DOHH2 (cell line): Measurements from ENCODE around the gene SEMA4C.

Source experiments
- H3F3A ChIP-seq: fragments of 200-600 bp; sonication (generic), shearing (Covaris generic); 2 replicates; pipeline ENCODE4 v1.6.0; 2016; ENCODE audit warnings: antibody characterized with exemption, mild to moderate bottlenecking; ENCODE audit not compliant: control insufficient read depth, insufficient read depth
- H3K27ac ChIP-seq: fragments of 200-600 bp; sonication (generic); 2 replicates; pipeline ENCODE4 v1.5.1; 2014; ENCODE audit warnings: low read depth, mild to moderate bottlenecking, low read length, moderate library complexity
- H3K27me3 ChIP-seq: fragments of 200-600 bp; sonication (generic); 2 replicates; pipeline ENCODE4 v1.6.1; 2014; ENCODE audit warnings: mild to moderate bottlenecking, low read length, mixed read lengths; ENCODE audit not compliant: control insufficient read depth
- H3K36me3 ChIP-seq: fragments of 200-600 bp; sonication (generic); 2 replicates; pipeline ENCODE4 v1.6.1; 2014; ENCODE audit warnings: mild to moderate bottlenecking, low read length, moderate library complexity, mixed read lengths; ENCODE audit not compliant: control insufficient read depth
- H3K4me1 ChIP-seq: fragments of 200-600 bp; sonication (generic); 2 replicates; pipeline ENCODE4 v1.6.1; 2014; ENCODE audit warnings: mild to moderate bottlenecking, low read length, mixed read lengths; ENCODE audit not compliant: control insufficient read depth
- H3K4me2 ChIP-seq: fragments of 200-600 bp; sonication (generic); 2 replicates; pipeline ENCODE4 v1.6.0; 2014; ENCODE audit warnings: mild to moderate bottlenecking, low read length, moderate library complexity
- H3K4me3 ChIP-seq: fragments of 200-600 bp; sonication (generic); 2 replicates; pipeline ENCODE4 v1.5.1; 2014; ENCODE audit warnings: mild to moderate bottlenecking, low read length, mixed read lengths
- H3K79me2 ChIP-seq: fragments of 200-600 bp; sonication (generic); 2 replicates; pipeline ENCODE4 v1.6.1; 2014; ENCODE audit warnings: mild to moderate bottlenecking, low read length, mixed read lengths; ENCODE audit not compliant: control insufficient read depth
- H3K9me2 ChIP-seq: fragments of 200-600 bp; sonication (generic); replicated peaks from 2 replicates; pipeline ENCODE4 v1.6.1; 2014; ENCODE audit warnings: mild to moderate bottlenecking, low read length, mixed read lengths; ENCODE audit not compliant: control insufficient read depth
- H3K9me3 ChIP-seq: fragments of 200-600 bp; sonication (generic); 2 replicates; pipeline ENCODE4 v1.6.1; 2014; ENCODE audit warnings: antibody characterized with exemption, low read length, mixed read lengths; ENCODE audit not compliant: control insufficient read depth, insufficient read depth
- H4K20me1 ChIP-seq: fragments of 200-600 bp; sonication (generic); 2 replicates; pipeline ENCODE4 v1.6.0; 2014; ENCODE audit warnings: low read depth, mild to moderate bottlenecking, antibody characterized with exemption, low read length, moderate library complexity; ENCODE audit not compliant: control insufficient read depth, insufficient read depth
- CTCF ChIP-seq: fragments of 200-600 bp; sonication (generic); IDR thresholded peaks from one replicate; pipeline ENCODE4 v1.5.1; 2014; ENCODE audit warnings: antibody characterized with exemption, mild to moderate bottlenecking, low read depth, low read length; ENCODE audit not compliant: poor library complexity, severe bottlenecking
- EZH2phosphoT487 ChIP-seq: fragments of 200-600 bp; sonication (generic); IDR thresholded peaks from 2 replicates; pipeline ENCODE4 v1.6.1; 2017; ENCODE audit warnings: borderline replicate concordance, mild to moderate bottlenecking, antibody characterized with exemption, low read length, moderate library complexity, mixed read lengths

Gene SEMA4C

GRCh38 chr2:96817882-96818281 is 52.0 kb downstream of the SEMA4C start:
- H4K20me1 ChIP-seq, result peaks cover 26% of the 10 kb centered on the region
- peaks cover 63% of the 10 kb centered on the region for H3K79me2 ChIP-seq

GRCh38 chr2:96816836-96817702 is 52.8 kb downstream of the SEMA4C start:
- Histone ChIP-seq H3K4me1 (peaks cover 55% of the 10 kb centered on the region), H4K20me1 (peaks cover 26% of the 10 kb centered on the region), H3K27ac (no peak overlapping the region), H3K36me3 (peaks cover 43% of the 10 kb centered on the region), H3K4me2 (peak overlapping the region; percentile 92), H3K79me2 (peaks cover 55% of the 10 kb centered on the region), H3K4me3 (peak overlapping the region; percentile 82), H3F3A (no peaks in the 10 kb centered on the region), H3K9me2 (no peaks in the 10 kb centered on the region), H3K27me3 (no peaks in the 10 kb centered on the region), H3K9me3 (no peaks in the 10 kb centered on the region)
- TF ChIP-seq CTCF (no peak), EZH2phosphoT487 (no peak)

More at GRCh38 chr2:96817882-96818281, 52.0 kb downstream of the SEMA4C start:
- Histone ChIP-seq H3K4me3 (peak overlapping the region; percentile 82), H3K4me2 (peak overlapping the region; percentile 92), H3K27ac (no peak overlapping the region), H3K27me3 (no peaks in the 10 kb centered on the region), H3K9me2 (no peaks in the 10 kb centered on the region), H3K9me3 (no peaks in the 10 kb centered on the region), H3K36me3 (peaks cover 48% of the 10 kb centered on the region), H3K4me1 (peaks cover 47% of the 10 kb centered on the region), H3F3A (no peaks in the 10 kb centered on the region)
- TF ChIP-seq EZH2phosphoT487, result no peak
- no peak for TF ChIP-seq CTCF

- H4K20me1 ChIP-seq, result peaks cover 26% of the 10 kb centered on the region
- no peaks in the 10 kb centered on the region for H3K9me2 ChIP-seq
- peak within 1 kb of the TSS; percentile 60 for H3K27ac ChIP-seq
Measured at GRCh38 chr2:96816127-96816835, 53.6 kb downstream of the SEMA4C start, which contains the start of gene CNNM3. CNNM3 (plus strand) TSS chr2:96816268; CDS start chr2:96816278, 10 bp downstream.

More at GRCh38 chr2:96816127-96816835, 53.6 kb downstream of the SEMA4C start, which contains the start of gene CNNM3:
- Histone ChIP-seq H3F3A (no peaks in the 10 kb centered on the region), H3K9me3 (no peaks in the 10 kb centered on the region), H3K4me1 (peaks cover 63% of the 10 kb centered on the region), H3K4me2 (peak within 1 kb of the TSS; percentile 93), H3K4me3 (peak within 1 kb of the TSS; percentile 93), H3K79me2 (peaks cover 50% of the 10 kb centered on the region), H3K27me3 (no peaks in the 10 kb centered on the region), H3K36me3 (peaks cover 40% of the 10 kb centered on the region)
- peak; percentile 40 for TF ChIP-seq CTCF
- no peak for TF ChIP-seq EZH2phosphoT487
